D721Med (cell line): Measurements from ENCODE around the gene PPID.
"Not testable (repeated sequence)": the region's sequence is repeated elsewhere in the genome, so short reads cannot be mapped to it uniquely, and the experiment has no call there.

Source experiments
- DNase-seq: peaks from one replicate; pipeline ENCODE4 v3.0.0; 2011; ENCODE audit warnings: low spot score; ENCODE audit not compliant: insufficient read length
- FAIRE-seq: peaks from 2 replicates; lab custom pipeline; 2011; peaks lifted over from hg19 to GRCh38; lab: Jason Lieb, UNC
- TF ChIP-seq, protein P1 (sequence below): IDR thresholded peaks from 2 replicates; pipeline ENCODE4 v1.5.1; 2012; ENCODE audit warnings: mild to moderate bottlenecking, control low read depth; ENCODE audit not compliant: insufficient read depth; ENCODE audit errors: missing control alignments

Gene PPID

GRCh38 chr4:158714937-158715336 is 8.3 kb downstream of the PPID start:
- DNase-seq, result no peak
- FAIRE-seq, result no peak
- TF ChIP-seq, protein P1, sequence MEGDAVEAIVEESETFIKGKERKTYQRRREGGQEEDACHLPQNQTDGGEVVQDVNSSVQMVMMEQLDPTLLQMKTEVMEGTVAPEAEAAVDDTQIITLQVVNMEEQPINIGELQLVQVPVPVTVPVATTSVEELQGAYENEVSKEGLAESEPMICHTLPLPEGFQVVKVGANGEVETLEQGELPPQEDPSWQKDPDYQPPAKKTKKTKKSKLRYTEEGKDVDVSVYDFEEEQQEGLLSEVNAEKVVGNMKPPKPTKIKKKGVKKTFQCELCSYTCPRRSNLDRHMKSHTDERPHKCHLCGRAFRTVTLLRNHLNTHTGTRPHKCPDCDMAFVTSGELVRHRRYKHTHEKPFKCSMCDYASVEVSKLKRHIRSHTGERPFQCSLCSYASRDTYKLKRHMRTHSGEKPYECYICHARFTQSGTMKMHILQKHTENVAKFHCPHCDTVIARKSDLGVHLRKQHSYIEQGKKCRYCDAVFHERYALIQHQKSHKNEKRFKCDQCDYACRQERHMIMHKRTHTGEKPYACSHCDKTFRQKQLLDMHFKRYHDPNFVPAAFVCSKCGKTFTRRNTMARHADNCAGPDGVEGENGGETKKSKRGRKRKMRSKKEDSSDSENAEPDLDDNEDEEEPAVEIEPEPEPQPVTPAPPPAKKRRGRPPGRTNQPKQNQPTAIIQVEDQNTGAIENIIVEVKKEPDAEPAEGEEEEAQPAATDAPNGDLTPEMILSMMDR, result no peak

DNA sequence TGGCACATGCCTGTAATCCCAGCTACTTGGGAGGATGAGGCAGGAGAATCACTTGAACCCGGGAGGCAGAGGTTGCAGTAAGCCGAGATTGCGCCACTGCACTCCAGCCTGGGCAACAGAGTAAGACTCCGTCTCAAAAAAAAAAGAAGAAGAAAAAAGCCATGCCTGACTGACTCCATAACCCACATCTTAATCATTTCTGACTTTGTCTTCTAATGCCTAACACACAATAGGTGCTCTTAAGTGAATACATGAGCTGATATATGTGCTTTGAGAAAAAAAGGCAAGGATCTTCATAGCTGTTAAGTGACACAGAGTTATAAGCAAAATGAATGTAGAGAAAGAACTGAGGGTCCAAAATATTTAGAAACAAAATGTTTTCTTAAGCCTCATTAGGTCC is 10.6 kb downstream of the PPID start:
- FAIRE-seq, DNase-seq: not testable (repeated sequence)

DNA sequence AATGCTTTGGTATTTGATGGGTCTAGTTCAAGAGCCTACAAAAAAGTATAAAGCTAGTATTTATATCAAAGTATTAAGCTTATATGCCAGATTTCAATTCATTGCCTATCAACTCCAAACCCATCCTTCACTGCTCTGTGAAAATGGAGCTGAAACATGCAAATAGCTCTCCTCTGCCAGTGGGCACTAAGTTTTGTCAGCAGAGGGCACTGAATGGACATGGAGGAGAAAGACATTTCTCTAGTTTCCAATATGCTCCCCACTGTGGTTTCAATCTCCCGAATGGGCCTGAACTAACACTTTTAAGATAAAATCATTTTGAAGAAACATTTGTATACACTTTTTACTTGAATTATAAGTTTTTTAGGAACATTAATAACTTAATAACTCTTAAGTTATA is 12.4 kb downstream of the PPID start:
- TF ChIP-seq, protein P1, result no peak
- FAIRE-seq (no peak), DNase-seq (no peak)

DNA sequence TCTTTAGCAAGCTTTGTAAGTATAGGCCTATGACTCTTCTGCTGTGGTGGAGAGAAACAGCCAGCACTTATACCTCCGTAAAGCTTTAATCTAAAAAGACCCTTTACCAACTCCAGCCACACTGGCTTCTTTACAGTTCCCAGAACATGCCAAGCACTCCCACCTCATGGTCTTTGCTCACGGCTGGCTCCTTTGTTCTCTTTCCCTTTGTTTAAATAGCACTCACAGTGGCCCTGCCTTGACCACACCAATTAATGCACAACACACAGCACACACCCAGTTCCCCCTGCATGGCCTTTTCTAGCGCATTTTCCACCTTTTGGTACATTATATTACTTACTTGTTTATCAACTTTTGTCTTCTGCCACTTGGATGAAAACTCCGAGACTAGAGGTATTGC is 18.9 kb downstream of the PPID start:
- TF ChIP-seq, protein P1, result no peak
- FAIRE-seq (no peak), DNase-seq (no peak)

DNA sequence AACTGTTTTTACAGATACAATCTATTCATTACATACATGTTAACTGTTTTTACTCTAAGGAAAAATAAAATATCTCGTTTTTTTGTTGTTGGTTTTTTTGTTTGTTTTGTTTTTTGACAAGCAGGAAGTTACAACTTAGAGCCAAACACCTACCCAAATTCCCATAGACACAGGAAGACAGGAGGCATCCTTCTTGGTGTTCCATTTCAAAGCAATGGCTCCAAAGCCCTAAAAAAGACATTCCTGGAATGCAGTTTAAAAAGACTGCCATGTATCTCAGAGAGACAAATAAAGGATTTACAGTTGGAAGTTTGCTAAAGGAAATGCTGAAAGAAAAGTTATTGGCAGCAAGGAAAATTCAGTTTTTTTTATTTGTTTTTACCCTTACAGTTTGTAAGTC is 34.4 kb downstream of the PPID start:
- no peak for FAIRE-seq
- TF ChIP-seq, protein P1, result no peak
- no peak for DNase-seq

DNA sequence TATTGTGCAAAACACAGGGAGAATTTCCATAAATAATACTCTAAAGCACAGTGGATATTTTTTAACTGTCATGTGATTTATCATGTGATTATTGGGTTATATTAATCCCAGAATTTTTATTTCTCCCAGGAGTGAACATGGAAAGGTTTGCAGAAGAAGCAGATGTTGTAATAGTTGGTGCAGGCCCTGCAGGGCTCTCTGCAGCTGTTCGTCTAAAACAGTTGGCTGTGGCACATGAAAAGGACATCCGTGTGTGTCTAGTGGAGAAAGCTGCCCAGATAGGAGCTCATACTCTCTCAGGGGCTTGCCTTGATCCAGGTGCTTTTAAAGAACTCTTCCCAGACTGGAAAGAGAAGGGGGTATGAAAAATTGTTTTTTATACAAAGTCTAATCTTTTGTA is 41.1 kb downstream of the PPID start:
- TF ChIP-seq, protein P1, result no peak
- DNase-seq (no peak), FAIRE-seq (no peak)

- FAIRE-seq, result no peak
- TF ChIP-seq, protein P1, result no peak
- no peak for DNase-seq
Measured at GRCh38 chr4:158681629-158682028, 41.6 kb downstream of the PPID start.

DNA sequence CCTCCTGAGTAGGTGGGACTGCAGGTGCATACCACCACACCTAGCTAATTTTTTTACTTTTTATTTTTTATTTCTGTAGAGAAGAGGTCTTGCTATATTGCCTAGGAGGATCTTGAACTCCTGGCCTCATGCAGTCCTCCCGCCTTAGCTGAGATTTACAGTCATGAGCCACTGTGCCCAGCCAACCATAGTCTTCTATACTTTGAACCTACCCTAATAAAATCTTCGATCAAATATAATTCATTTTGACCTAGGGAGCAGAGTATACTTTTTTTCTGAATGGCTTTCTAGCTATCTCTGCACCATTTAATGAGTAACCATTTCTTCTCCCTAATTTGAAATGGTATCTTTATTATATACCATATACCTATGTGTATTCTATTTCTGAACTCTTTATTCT is 44.4 kb downstream of the PPID start:
- TF ChIP-seq, protein P1, result no peak
- DNase-seq (no peak), FAIRE-seq (no peak)
